NCI-H82 (cell line): ENCODE measurements around the gene GALNT18.

Experiments used
- DNase-seq: peaks from one replicate; lab custom pipeline; 2025; lab: John Stamatoyannopoulos, UW

The GALNT18 gene

GRCh38 chr11:11621573-11622339 lies at the start of gene GALNT18:
Gene GALNT18 (minus strand): TSS chr11:11622005.
- DNase-seq: peak; percentile 95

GRCh38 chr11:11670574-11670973 lies 48.8 kb upstream of the GALNT18 start:
- no peak for DNase-seq

GRCh38 chr11:11669233-11669846 lies 47.5 kb upstream of the GALNT18 start:
- DNase-seq: no peak

GRCh38 chr11:11668781-11669180 lies 47.0 kb upstream of the GALNT18 start:
- DNase-seq: no peak

- no peak for DNase-seq
Observed at GRCh38 chr11:11668274-11668673, 46.5 kb upstream of the GALNT18 start.

- peak; percentile 25 for DNase-seq
Observed at GRCh38 chr11:11667056-11667455, 45.3 kb upstream of the GALNT18 start.

GRCh38 chr11:11665407-11665806 lies 43.6 kb upstream of the GALNT18 start:
- no peak for DNase-seq

GRCh38 chr11:11663907-11664306 lies 42.1 kb upstream of the GALNT18 start:
- no peak for DNase-seq

- no peak for DNase-seq
Observed at GRCh38 chr11:11662578-11662977, 40.8 kb upstream of the GALNT18 start.

GRCh38 chr11:11661326-11662040 lies 39.7 kb upstream of the GALNT18 start:
- DNase-seq: peak; percentile 29

- peak; percentile 3 for DNase-seq
Observed at GRCh38 chr11:11660363-11660740, 38.5 kb upstream of the GALNT18 start.

GRCh38 chr11:11659567-11660362 lies 38.0 kb upstream of the GALNT18 start:
- peak; percentile 69 for DNase-seq

GRCh38 chr11:11657218-11657955 lies 35.6 kb upstream of the GALNT18 start:
- DNase-seq: no peak

GRCh38 chr11:11641581-11641980 lies 19.8 kb upstream of the GALNT18 start:
- no peak for DNase-seq

GRCh38 chr11:11640996-11641395 lies 19.2 kb upstream of the GALNT18 start:
- DNase-seq: no peak

GRCh38 chr11:11640152-11640551 lies 18.3 kb upstream of the GALNT18 start:
- no peak for DNase-seq

- no peak for DNase-seq
Observed at GRCh38 chr11:11636671-11637070, 14.9 kb upstream of the GALNT18 start.

GRCh38 chr11:11635443-11635842 lies 13.6 kb upstream of the GALNT18 start:
- DNase-seq: no peak

- DNase-seq: no peak
Observed at GRCh38 chr11:11629368-11629767, 7.6 kb upstream of the GALNT18 start.

- no peak for DNase-seq
Observed at GRCh38 chr11:11628651-11629050, 6.8 kb upstream of the GALNT18 start.

- no peak for DNase-seq
Observed at GRCh38 chr11:11626128-11626527, 4.3 kb upstream of the GALNT18 start.

GRCh38 chr11:11624926-11625325 lies 3.1 kb upstream of the GALNT18 start:
- DNase-seq: peak; percentile 38
